Kidney epithelial cell (primary cell): ENCODE data around the gene GAS7. TPM values are rescaled to one million over a fixed set of nuclear protein-coding genes. Genes with fewer than 3 reads are reported as not detected.

Experiments used
- DNase-seq: peaks from one replicate; pipeline ENCODE4 v3.0.0-alpha.2; 2010; ENCODE audit warnings: low read depth
- H3K27me3 ChIP-seq: 2 replicates; pipeline ENCODE4 v1.6.0; 2011; ENCODE audit warnings: low read length; ENCODE audit not compliant: control insufficient read depth, insufficient read depth
- H3K36me3 ChIP-seq: 2 replicates; pipeline ENCODE4 v1.5.1; 2011; ENCODE audit warnings: low read length; ENCODE audit not compliant: control insufficient read depth, insufficient read depth
- H3K4me3 ChIP-seq: 2 replicates; pipeline ENCODE4 v1.5.1; 2011; ENCODE audit warnings: low read depth, mild to moderate bottlenecking, control low read depth, low read length
- CTCF ChIP-seq: IDR thresholded peaks from 2 replicates; pipeline ENCODE4 v1.5.1; 2011; ENCODE audit warnings: mild to moderate bottlenecking, moderate library complexity, low read length, control low read depth, inconsistent platforms; ENCODE audit not compliant: insufficient read depth, poor library complexity, severe bottlenecking
- total RNA-seq: library from RNA; depleted of rRNA; stranded (reverse); fragments of >200 nt; gene quantifications from 2 replicates; pipeline ENCODE4 v1.2.3, GENCODE V29; 2015

The GAS7 gene
- total RNA-seq, 1 donor from 2014 or later = 3.6 TPM

- Histone ChIP-seq H3K4me3 (no peak overlapping the region), H3K27me3 (no peaks in the 10 kb centered on the region), H3K36me3 (no peaks in the 10 kb centered on the region)
- no peak for DNase-seq
- no peak for TF ChIP-seq CTCF
These were observed 105.8 kb downstream of the GAS7 start for GRCh38 chr17:10092595-10092994.

- no peak for DNase-seq
- no peaks in the 10 kb centered on the region for H3K36me3 ChIP-seq
- H3K27me3 ChIP-seq = no peaks in the 10 kb centered on the region
- H3K4me3 ChIP-seq = no peak overlapping the region
- no peak for TF ChIP-seq CTCF
These were observed 107.4 kb downstream of the GAS7 start for GRCh38 chr17:10091046-10091445.

GRCh38 chr17:10089196-10089804, 109.1 kb downstream of the GAS7 start:
- Histone ChIP-seq H3K36me3 (no peaks in the 10 kb centered on the region), H3K27me3 (no peaks in the 10 kb centered on the region), H3K4me3 (no peak overlapping the region)
- no peak for DNase-seq
- TF ChIP-seq CTCF = no peak

GRCh38 chr17:10088444-10088843, 110.0 kb downstream of the GAS7 start:
- no peak for TF ChIP-seq CTCF
- Histone ChIP-seq H3K4me3 (no peak overlapping the region), H3K36me3 (no peaks in the 10 kb centered on the region), H3K27me3 (no peaks in the 10 kb centered on the region)
- no peak for DNase-seq

- Histone ChIP-seq H3K4me3 (no peak overlapping the region), H3K27me3 (no peaks in the 10 kb centered on the region)
- no peak for TF ChIP-seq CTCF
These were observed 111.1 kb downstream of the GAS7 start for GRCh38 chr17:10087355-10087754.

GRCh38 chr17:10083864-10084263, 114.5 kb downstream of the GAS7 start:
- no peaks in the 10 kb centered on the region for H3K36me3 ChIP-seq
- no peaks in the 10 kb centered on the region for H3K27me3 ChIP-seq
- no peak for DNase-seq
- no peak for TF ChIP-seq CTCF
- H3K4me3 ChIP-seq = no peak overlapping the region

More at GRCh38 chr17:10087355-10087754, 111.1 kb downstream of the GAS7 start:
- no peak for DNase-seq
- H3K36me3 ChIP-seq = no peaks in the 10 kb centered on the region
